DOHH2 (cell line): ENCODE results near the gene KIF21B.

Experiments used
- H3F3A ChIP-seq: fragments of 200-600 bp; sonication (generic), shearing (Covaris generic); 2 replicates; pipeline ENCODE4 v1.6.0; 2016; ENCODE audit warnings: antibody characterized with exemption, mild to moderate bottlenecking; ENCODE audit not compliant: control insufficient read depth, insufficient read depth
- H3K27ac ChIP-seq: fragments of 200-600 bp; sonication (generic); 2 replicates; pipeline ENCODE4 v1.5.1; 2014; ENCODE audit warnings: low read depth, mild to moderate bottlenecking, low read length, moderate library complexity
- H3K27me3 ChIP-seq: fragments of 200-600 bp; sonication (generic); 2 replicates; pipeline ENCODE4 v1.6.1; 2014; ENCODE audit warnings: mild to moderate bottlenecking, low read length, mixed read lengths; ENCODE audit not compliant: control insufficient read depth
- H3K36me3 ChIP-seq: fragments of 200-600 bp; sonication (generic); 2 replicates; pipeline ENCODE4 v1.6.1; 2014; ENCODE audit warnings: mild to moderate bottlenecking, low read length, moderate library complexity, mixed read lengths; ENCODE audit not compliant: control insufficient read depth
- H3K4me1 ChIP-seq: fragments of 200-600 bp; sonication (generic); 2 replicates; pipeline ENCODE4 v1.6.1; 2014; ENCODE audit warnings: mild to moderate bottlenecking, low read length, mixed read lengths; ENCODE audit not compliant: control insufficient read depth
- H3K4me2 ChIP-seq: fragments of 200-600 bp; sonication (generic); 2 replicates; pipeline ENCODE4 v1.6.0; 2014; ENCODE audit warnings: mild to moderate bottlenecking, low read length, moderate library complexity
- H3K4me3 ChIP-seq: fragments of 200-600 bp; sonication (generic); 2 replicates; pipeline ENCODE4 v1.5.1; 2014; ENCODE audit warnings: mild to moderate bottlenecking, low read length, mixed read lengths
- H3K79me2 ChIP-seq: fragments of 200-600 bp; sonication (generic); 2 replicates; pipeline ENCODE4 v1.6.1; 2014; ENCODE audit warnings: mild to moderate bottlenecking, low read length, mixed read lengths; ENCODE audit not compliant: control insufficient read depth
- H3K9me2 ChIP-seq: fragments of 200-600 bp; sonication (generic); replicated peaks from 2 replicates; pipeline ENCODE4 v1.6.1; 2014; ENCODE audit warnings: mild to moderate bottlenecking, low read length, mixed read lengths; ENCODE audit not compliant: control insufficient read depth
- H3K9me3 ChIP-seq: fragments of 200-600 bp; sonication (generic); 2 replicates; pipeline ENCODE4 v1.6.1; 2014; ENCODE audit warnings: antibody characterized with exemption, low read length, mixed read lengths; ENCODE audit not compliant: control insufficient read depth, insufficient read depth
- H4K20me1 ChIP-seq: fragments of 200-600 bp; sonication (generic); 2 replicates; pipeline ENCODE4 v1.6.0; 2014; ENCODE audit warnings: low read depth, mild to moderate bottlenecking, antibody characterized with exemption, low read length, moderate library complexity; ENCODE audit not compliant: control insufficient read depth, insufficient read depth
- CTCF ChIP-seq: fragments of 200-600 bp; sonication (generic); IDR thresholded peaks from one replicate; pipeline ENCODE4 v1.5.1; 2014; ENCODE audit warnings: antibody characterized with exemption, mild to moderate bottlenecking, low read depth, low read length; ENCODE audit not compliant: poor library complexity, severe bottlenecking
- EZH2phosphoT487 ChIP-seq: fragments of 200-600 bp; sonication (generic); IDR thresholded peaks from 2 replicates; pipeline ENCODE4 v1.6.1; 2017; ENCODE audit warnings: borderline replicate concordance, mild to moderate bottlenecking, antibody characterized with exemption, low read length, moderate library complexity, mixed read lengths

Gene KIF21B

GRCh38 chr1:200976634-200977033 is 46.9 kb downstream of the KIF21B start:
- H3K27ac ChIP-seq: no peak overlapping the region
- no peaks in the 10 kb centered on the region for H3K79me2 ChIP-seq
- H3K4me3 ChIP-seq: no peak overlapping the region
- no peaks in the 10 kb centered on the region for H3K27me3 ChIP-seq
- TF ChIP-seq EZH2phosphoT487: no peak
- peaks cover 1% of the 10 kb centered on the region; the same call in 1 of the 2 replicates for H4K20me1 ChIP-seq
- peaks cover 4% of the 10 kb centered on the region for H3K36me3 ChIP-seq
- H3K4me2 ChIP-seq: no peak overlapping the region
- no peaks in the 10 kb centered on the region for H3K9me3 ChIP-seq
- H3K4me1 ChIP-seq: no peaks in the 10 kb centered on the region
- H3K9me2 ChIP-seq: no peaks in the 10 kb centered on the region
- H3F3A ChIP-seq: no peaks in the 10 kb centered on the region

GRCh38 chr1:200975458-200975857 is 48.1 kb downstream of the KIF21B start:
- Histone ChIP-seq H3K36me3 (peaks cover 4% of the 10 kb centered on the region), H3K27me3 (no peaks in the 10 kb centered on the region), H3K9me2 (no peaks in the 10 kb centered on the region), H3K4me2 (no peak overlapping the region), H3F3A (no peaks in the 10 kb centered on the region), H3K4me1 (no peaks in the 10 kb centered on the region), H3K9me3 (no peaks in the 10 kb centered on the region), H3K27ac (no peak overlapping the region), H3K79me2 (no peaks in the 10 kb centered on the region), H4K20me1 (peaks cover 3% of the 10 kb centered on the region; the same call in 1 of the 2 replicates), H3K4me3 (no peak overlapping the region)
- TF ChIP-seq EZH2phosphoT487 (no peak), CTCF (no peak)

GRCh38 chr1:200974711-200975110 is 48.8 kb downstream of the KIF21B start:
- peaks cover 4% of the 10 kb centered on the region for H3K36me3 ChIP-seq
- H3K4me1 ChIP-seq: no peaks in the 10 kb centered on the region
- TF ChIP-seq EZH2phosphoT487 (no peak), CTCF (no peak)
- no peaks in the 10 kb centered on the region for H3K9me2 ChIP-seq
- H3F3A ChIP-seq: no peaks in the 10 kb centered on the region
- no peak overlapping the region for H3K4me3 ChIP-seq
- no peaks in the 10 kb centered on the region for H3K9me3 ChIP-seq
- peaks cover 3% of the 10 kb centered on the region; the same call in 1 of the 2 replicates for H4K20me1 ChIP-seq
- no peak overlapping the region for H3K27ac ChIP-seq
- H3K27me3 ChIP-seq: no peaks in the 10 kb centered on the region
- H3K4me2 ChIP-seq: no peak overlapping the region
- no peaks in the 10 kb centered on the region for H3K79me2 ChIP-seq

GRCh38 chr1:200973937-200974657 is 49.4 kb downstream of the KIF21B start:
- no peaks in the 10 kb centered on the region for H3F3A ChIP-seq
- no peaks in the 10 kb centered on the region for H3K9me3 ChIP-seq
- H4K20me1 ChIP-seq: peaks cover 3% of the 10 kb centered on the region; the same call in 1 of the 2 replicates
- H3K36me3 ChIP-seq: no peaks in the 10 kb centered on the region; the same call in 1 of the 2 replicates
- TF ChIP-seq EZH2phosphoT487 (no peak), CTCF (no peak)
- no peaks in the 10 kb centered on the region for H3K9me2 ChIP-seq
- no peaks in the 10 kb centered on the region for H3K79me2 ChIP-seq
- H3K27ac ChIP-seq: no peak overlapping the region
- H3K4me2 ChIP-seq: no peak overlapping the region
- H3K4me1 ChIP-seq: no peaks in the 10 kb centered on the region
- H3K27me3 ChIP-seq: no peaks in the 10 kb centered on the region
- no peak overlapping the region for H3K4me3 ChIP-seq
